GM12878 (cell line): ENCODE results near the gene CANT1. TPM values are rescaled to one million over a fixed set of nuclear protein-coding genes. Genes with fewer than 3 reads are reported as not detected.

ENCODE experiments used
- EED ChIP-seq: sonication (generic); IDR thresholded peaks from 2 replicates; pipeline ENCODE4 v1.6.1; 2016; ENCODE audit warnings: antibody characterized with exemption, low read depth
- EP300 ChIP-seq, 2 experiments: fragments of 150-350 bp in 1 of 2; IDR thresholded peaks; 2 replicates each; pipeline ENCODE4 v1.6.1; 2011 to 2012; ENCODE audit warnings: low read depth in 2 of 2, low read length in 2 of 2, borderline replicate concordance in 1 of 2, improper control_type of control experiment in 1 of 2, inconsistent platforms in 1 of 2; ENCODE audit not compliant: control insufficient read depth in 1 of 2
- ESRRA ChIP-seq: IDR thresholded peaks from 2 replicates; pipeline ENCODE4 v1.6.1; 2012; ENCODE audit warnings: mild to moderate bottlenecking, low read length, improper control_type of control experiment
- FOS ChIP-seq: IDR thresholded peaks from 3 replicates; pipeline ENCODE4 v1.6.1; 2011; ENCODE audit warnings: borderline replicate concordance; ENCODE audit not compliant: insufficient read length; ENCODE audit errors: extremely low read depth
- HDGF ChIP-seq: fragments of 450-650 bp; IDR thresholded peaks from 2 replicates; pipeline ENCODE4 v1.6.1; 2016; ENCODE audit warnings: antibody characterized with exemption
- MAX ChIP-seq: IDR thresholded peaks from 2 replicates; pipeline ENCODE4 v1.6.1; 2012; ENCODE audit warnings: low read depth, low read length, improper control_type of control experiment
- MYC ChIP-seq: IDR thresholded peaks from 2 replicates; pipeline ENCODE4 v1.6.1; 2011; ENCODE audit warnings: mild to moderate bottlenecking, low read length, moderate library complexity, inconsistent platforms; ENCODE audit not compliant: insufficient read depth, insufficient replicate concordance, insufficient read length, severe bottlenecking
- NRF1 ChIP-seq: conservative IDR thresholded peaks from 2 replicates; pipeline ENCODE4 v1.6.1; 2011; ENCODE audit warnings: mild to moderate bottlenecking, low read depth, low read length, improper control_type of control experiment
- PAX5 ChIP-seq: IDR thresholded peaks from 2 replicates; pipeline ENCODE4 v1.6.1; 2011; ENCODE audit warnings: low read depth, low read length, borderline replicate concordance
- POLR2AphosphoS2 ChIP-seq: IDR thresholded peaks from 2 replicates; pipeline ENCODE4 v1.6.1; 2011; ENCODE audit warnings: low read depth, mild to moderate bottlenecking, low read length, improper control_type of control experiment, moderate library complexity
- RELB ChIP-seq: fragments of 450-650 bp; IDR thresholded peaks from 2 replicates; pipeline ENCODE4 v1.6.1; 2017; ENCODE audit warnings: low read depth, mild to moderate bottlenecking, moderate library complexity
- RUNX3 ChIP-seq: IDR thresholded peaks from 2 replicates; pipeline ENCODE4 v1.6.1; 2012; ENCODE audit warnings: low read length, inconsistent platforms
- SIN3A ChIP-seq: IDR thresholded peaks from 2 replicates; pipeline ENCODE4 v1.6.1; 2012; ENCODE audit warnings: low read depth, low read length, improper control_type of control experiment
- SMAD5 ChIP-seq: IDR thresholded peaks from 2 replicates; pipeline ENCODE4 v1.6.1; 2016; ENCODE audit warnings: antibody characterized with exemption, low read depth
- SRF ChIP-seq, 2 experiments: IDR thresholded peaks; 2 replicates each; pipeline ENCODE4 v1.6.1; 2011; ENCODE audit warnings: low read depth in 2 of 2, low read length in 2 of 2, mild to moderate bottlenecking in 1 of 2, moderate library complexity in 1 of 2
- STAT1 ChIP-seq: fragments of 450-650 bp; conservative IDR thresholded peaks from 2 replicates; pipeline ENCODE4 v1.6.1; 2014; ENCODE audit warnings: antibody characterized with exemption, mild to moderate bottlenecking
- SUPT20H ChIP-seq: IDR thresholded peaks from 2 replicates; pipeline ENCODE4 v1.6.1; 2011; ENCODE audit warnings: low read depth, mild to moderate bottlenecking, low read length, moderate library complexity, borderline replicate concordance; ENCODE audit not compliant: control insufficient read depth
- SUZ12 ChIP-seq: fragments of 200-600 bp; sonication (generic); IDR thresholded peaks from one replicate; pipeline ENCODE4 v1.6.1; 2018; ENCODE audit warnings: antibody characterized with exemption, mild to moderate bottlenecking; ENCODE audit not compliant: unreplicated experiment
- TCF12 ChIP-seq: IDR thresholded peaks from 2 replicates; pipeline ENCODE4 v1.6.1; 2011; ENCODE audit warnings: low read depth, mild to moderate bottlenecking, low read length
- TCF7 ChIP-seq: IDR thresholded peaks from 2 replicates; pipeline ENCODE4 v1.6.1; 2014; ENCODE audit warnings: antibody characterized with exemption, borderline replicate concordance
- YBX1 ChIP-seq: fragments of 450-650 bp; IDR thresholded peaks from 2 replicates; pipeline ENCODE4 v1.6.1; 2016; ENCODE audit warnings: antibody characterized with exemption
- ZBTB4 ChIP-seq: fragments of 450-650 bp; formaldehyde crosslinking; IDR thresholded peaks from 2 replicates; pipeline ENCODE4 v1.4.0; 2022; ENCODE audit warnings: mild to moderate bottlenecking, moderate library complexity
- ZNF24 ChIP-seq: fragments of 450-650 bp; IDR thresholded peaks from 2 replicates; pipeline ENCODE4 v1.6.1; 2017; ENCODE audit warnings: antibody characterized with exemption, mild to moderate bottlenecking
- ZZZ3 ChIP-seq: IDR thresholded peaks from 2 replicates; pipeline ENCODE4 v1.6.1; 2011; ENCODE audit warnings: low read depth; ENCODE audit not compliant: control insufficient read depth, insufficient read length
- polyA plus RNA-seq, 11 experiments: library from polyadenylated mRNA; depleted of rRNA in 4 of 11; unstranded in 6 of 11; stranded (reverse) in 5 of 11; fragments of >200 nt; fragmentation: Nextera tagmentation in 4 of 11; fragmentation: Illumina TruSeq in 1 of 11; extraction: Ambion mirVana in 4 of 11; extraction: Trizol in 1 of 11; gene quantifications; 1 replicate in 1 of 11; 2 replicates in 10 of 11; pipeline versions ENCODE4 v1.2.1 to v1.2.3, GENCODE V29; 2011 to 2016; ENCODE audit warnings: inconsistent platforms in 2 of 11, missing spikeins in 2 of 11, low read depth in 1 of 11
- total RNA-seq, 4 experiments: library from RNA; depleted of rRNA in 3 of 4; stranded (reverse); fragments of >200 nt in 3 of 4; fragmentation: Illumina TruSeq in 1 of 4; extraction: Trizol in 1 of 4; gene quantifications; 2 replicates each; pipeline versions ENCODE4 v1.2.1 to v1.2.3, GENCODE V29; 2013 to 2021
- TF ChIP-seq, protein P1 (sequence below): IDR thresholded peaks from 2 replicates; pipeline ENCODE4 v1.6.1; 2011; ENCODE audit warnings: low read depth, low read length, improper control_type of control experiment, borderline replicate concordance

The CANT1 gene
- total and polyA plus RNA-seq, 10 of the 15 experiments (the other 5 are each of a cell fraction or from before 2014, with no cell fraction given), result 2.2 to 59.2 (median 20.2) TPM

DNA sequence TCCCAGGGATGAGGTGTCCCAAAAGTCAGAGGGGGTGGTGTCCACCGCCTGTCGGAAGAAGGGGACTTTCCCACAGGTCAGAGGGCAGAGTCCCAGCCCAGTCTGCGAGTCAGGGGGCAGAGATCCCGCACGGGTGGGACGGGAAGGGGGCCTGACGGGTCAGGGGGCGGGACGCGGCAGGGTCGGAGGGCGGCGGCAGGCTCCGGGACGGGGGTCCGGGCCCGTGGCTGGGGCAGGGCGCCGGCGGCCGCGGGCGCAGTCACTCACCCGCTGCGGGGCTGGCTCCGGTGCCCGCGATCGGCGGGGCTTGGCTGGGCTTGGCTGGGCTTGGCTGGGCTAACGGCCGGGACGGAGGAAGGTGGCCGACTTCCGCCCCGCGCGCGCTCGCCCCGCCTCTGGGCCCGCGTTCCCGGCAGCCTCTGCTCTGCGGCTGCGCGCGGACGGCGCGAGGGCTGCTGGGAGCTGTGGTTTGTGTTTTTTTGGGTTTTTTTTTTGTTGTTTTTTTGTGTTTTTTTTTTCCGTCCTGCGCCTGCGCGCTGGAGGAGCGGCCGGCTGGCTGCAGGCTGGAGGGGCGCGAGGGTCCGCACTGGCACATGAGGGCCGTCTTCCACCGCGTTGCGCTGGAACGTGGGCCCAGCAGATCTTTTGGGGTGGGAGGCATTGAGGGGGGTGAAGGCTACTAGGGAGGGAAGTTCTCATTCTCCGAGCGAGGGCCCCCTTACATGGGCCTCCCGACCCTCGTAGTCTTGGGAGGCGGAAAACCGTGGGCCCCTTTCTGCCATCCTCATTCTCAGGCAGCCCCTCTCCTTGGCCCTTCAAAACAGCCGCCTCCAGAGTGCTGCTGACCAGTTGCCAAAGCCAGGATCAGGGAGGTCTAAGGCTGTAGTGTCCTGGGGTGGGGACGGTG, at the start of gene CANT1 (continued):
- no peak for TF ChIP-seq FOS
- TF ChIP-seq POLR2AphosphoS2, result peak; percentile 77
- 0 out of 2 replicates have a peak, but pooled peaks have one; percentile 9 for TF ChIP-seq ZNF24
- TF ChIP-seq SIN3A, result no peak
- peak; percentile 30; the same call in 1 of the 2 replicates for TF ChIP-seq STAT1
- 0 out of 2 replicates have a peak, but pooled peaks have one; percentile 20 for TF ChIP-seq HDGF
- TF ChIP-seq PAX5, result no peak
- TF ChIP-seq ZBTB4 (CRISPR knock-in tag), result no peak
- no peak for TF ChIP-seq SUPT20H
- no peak for TF ChIP-seq SMAD5
- TF ChIP-seq RUNX3, result peak; percentile 91
- TF ChIP-seq RELB, result no peak
- TF ChIP-seq EED, result no peak
- no peak for TF ChIP-seq EP300 (IDR thresholded peaks at IDR 0.05; ENCODE audit: borderline replicate concordance in 1 of 2, control insufficient read depth in 1 of 2, low read depth in 2 of 2, low read length in 2 of 2)
- TF ChIP-seq MAX, result no peak
- no peak for TF ChIP-seq SRF (IDR thresholded peaks at IDR 0.05; ENCODE audit: low read depth in 2 of 2, low read length in 2 of 2)
- TF ChIP-seq, protein P1, sequence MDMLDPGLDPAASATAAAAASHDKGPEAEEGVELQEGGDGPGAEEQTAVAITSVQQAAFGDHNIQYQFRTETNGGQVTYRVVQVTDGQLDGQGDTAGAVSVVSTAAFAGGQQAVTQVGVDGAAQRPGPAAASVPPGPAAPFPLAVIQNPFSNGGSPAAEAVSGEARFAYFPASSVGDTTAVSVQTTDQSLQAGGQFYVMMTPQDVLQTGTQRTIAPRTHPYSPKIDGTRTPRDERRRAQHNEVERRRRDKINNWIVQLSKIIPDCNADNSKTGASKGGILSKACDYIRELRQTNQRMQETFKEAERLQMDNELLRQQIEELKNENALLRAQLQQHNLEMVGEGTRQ, result no peak
- peak; percentile 85 for TF ChIP-seq NRF1
- TF ChIP-seq SUZ12, result no peak
- TF ChIP-seq TCF12, result no peak
- no peak for TF ChIP-seq TCF7
- TF ChIP-seq YBX1, result no peak
- TF ChIP-seq MYC, result no peak
- TF ChIP-seq ZZZ3, result no peak
- TF ChIP-seq ESRRA, result no peak
